HG02759 (cell line): ENCODE results near the gene RNF113A.
"Not testable (repeated sequence)": the region's sequence is repeated elsewhere in the genome, so short reads cannot be mapped to it uniquely, and the experiment has no call there.

ENCODE experiments used
- ATAC-seq: cut with Tn5 transposase; IDR thresholded peaks from one replicate; pipeline ENCODE4 v1.9.1; 2021; ENCODE audit warnings: mild to moderate bottlenecking, moderate library complexity; ENCODE audit not compliant: unreplicated experiment

RNF113A gene

DNA sequence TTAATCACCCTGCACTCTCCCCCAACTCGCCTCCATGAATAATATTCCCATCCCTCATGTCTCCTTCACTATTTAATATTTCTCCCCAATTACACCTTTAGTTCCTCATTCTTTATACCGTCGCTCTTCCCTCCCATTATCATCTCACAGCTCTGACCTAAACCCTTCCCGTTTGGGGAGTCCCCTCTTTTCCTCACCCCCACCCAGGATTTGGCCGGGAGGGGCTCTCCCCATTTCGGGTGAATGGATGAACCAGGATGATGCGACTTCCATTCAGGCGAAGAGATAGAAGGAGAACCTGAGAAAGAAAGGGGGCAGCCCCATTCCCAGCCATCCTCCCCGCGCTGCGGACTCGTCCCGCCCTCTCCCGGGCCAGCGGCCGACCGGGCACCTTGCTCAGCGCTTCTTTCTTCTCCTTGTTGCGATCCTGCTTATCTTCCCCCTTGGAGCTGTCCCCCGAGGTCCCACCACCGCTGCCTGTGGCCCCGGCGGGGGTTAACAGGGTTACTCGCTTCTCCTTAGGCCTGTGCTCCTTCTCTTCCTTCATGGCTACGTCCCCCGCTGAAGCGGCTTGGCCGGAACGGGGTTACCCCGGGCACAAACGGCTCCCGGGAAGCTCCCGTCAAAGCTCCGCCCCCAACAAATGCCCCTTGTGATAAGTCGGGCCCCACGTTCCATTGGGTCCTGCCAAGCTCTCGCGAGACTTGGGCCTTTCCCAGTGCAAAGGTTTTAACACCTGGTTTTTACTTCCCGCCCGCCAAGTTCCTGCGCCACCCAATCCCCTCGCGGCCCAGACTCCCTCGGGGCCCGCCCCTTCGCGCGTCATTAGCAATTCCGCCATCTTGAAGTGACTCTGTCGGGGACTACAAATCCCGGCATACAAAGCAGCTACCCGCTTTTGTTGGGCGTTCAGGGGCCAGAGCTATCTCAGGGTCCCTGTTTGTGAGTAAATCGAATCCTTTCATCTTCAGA, 18.9 kb downstream of the RNF113A start, which contains the start of gene UPF3B:
UPF3B (minus strand) TSS at position 582 of the 972 bp plus-strand sequence; CDS start at position 547, 35 bp downstream.
- peak; percentile 97 for ATAC-seq

DNA sequence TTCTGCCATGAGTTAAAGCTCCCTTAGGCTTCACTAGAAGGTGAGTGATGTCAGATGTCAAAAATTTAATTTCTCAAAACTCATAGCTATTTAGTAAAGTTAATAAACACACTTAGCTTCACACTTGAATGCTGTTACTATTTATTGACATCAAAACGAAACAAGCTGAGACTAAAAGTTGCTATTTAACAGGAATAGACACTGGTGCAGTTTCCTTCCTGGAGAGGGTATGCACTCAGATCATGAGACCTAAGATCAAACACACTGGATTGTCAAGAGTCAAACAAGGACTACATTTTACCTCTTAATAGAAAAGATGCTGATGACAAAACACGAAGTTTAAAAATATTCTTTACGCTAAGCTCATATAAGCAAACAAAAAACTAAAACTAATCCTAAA, 37.6 kb downstream of the RNF113A start:
- no peak for ATAC-seq

DNA sequence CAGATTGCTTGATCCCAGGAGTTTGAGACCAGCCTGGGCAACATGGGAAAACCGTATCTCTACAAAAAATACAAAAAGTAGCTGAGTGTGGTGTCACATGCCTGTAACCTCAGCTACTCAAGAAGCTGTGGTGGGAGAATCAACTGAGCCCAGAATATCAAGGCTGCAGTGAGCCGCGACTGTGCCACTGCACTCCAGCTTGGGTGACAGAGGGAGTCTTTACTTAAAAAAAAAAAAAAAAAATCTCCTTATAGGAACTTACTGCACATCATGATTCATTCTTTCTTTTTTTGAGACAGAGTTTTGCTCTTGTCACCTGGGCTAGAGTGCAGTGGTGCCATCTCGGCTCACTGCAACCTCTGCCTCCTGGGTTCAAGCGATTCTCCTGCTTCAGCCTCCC, 43.1 kb downstream of the RNF113A start:
- no peak for ATAC-seq

DNA sequence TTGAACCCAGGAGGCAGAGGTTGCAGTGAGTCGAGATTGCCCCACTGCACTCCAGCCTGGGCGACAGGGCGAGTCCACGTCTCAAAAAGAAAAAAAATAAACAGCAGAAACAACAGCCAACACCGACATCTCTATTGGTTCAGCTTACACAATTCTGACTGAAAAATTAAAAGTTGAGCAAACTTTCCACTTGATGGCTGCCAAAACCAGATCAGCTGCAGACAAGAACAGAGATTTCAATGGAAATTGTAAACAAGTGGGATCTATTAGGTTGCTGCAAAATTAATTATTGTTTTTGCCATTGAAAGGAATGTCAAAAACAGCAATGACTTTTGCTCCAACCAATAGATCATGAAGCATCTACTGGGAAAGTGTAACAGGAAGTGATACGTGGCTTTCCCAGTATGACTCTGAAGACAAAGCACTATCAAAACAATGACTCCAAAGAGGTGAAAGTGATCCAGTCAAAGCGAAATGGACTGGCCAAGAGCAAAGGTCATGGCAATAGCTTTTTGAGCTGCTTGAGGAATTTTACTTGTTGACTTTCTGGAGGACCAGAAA, 45.1 kb downstream of the RNF113A start:
- no peak for ATAC-seq

DNA sequence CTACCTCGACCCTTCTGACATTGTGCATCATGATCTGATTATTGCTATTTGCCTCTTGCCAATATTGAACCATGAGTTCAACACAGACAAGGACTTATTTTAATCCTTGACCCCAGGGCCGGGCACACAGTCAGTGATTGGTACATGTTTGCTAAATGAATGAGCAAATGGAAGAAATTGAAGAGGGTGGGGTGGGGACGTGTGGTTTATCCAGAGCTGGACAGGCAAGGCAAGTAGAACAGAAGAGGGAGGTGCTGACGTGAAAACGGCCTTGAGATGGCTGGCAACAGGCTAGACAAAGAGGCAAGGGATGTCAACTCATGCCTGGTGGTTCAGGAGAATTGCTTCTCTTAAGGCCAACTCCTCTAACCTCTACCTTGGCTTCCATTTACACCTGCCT, 47.3 kb downstream of the RNF113A start:
- not testable (repeated sequence) for ATAC-seq

DNA sequence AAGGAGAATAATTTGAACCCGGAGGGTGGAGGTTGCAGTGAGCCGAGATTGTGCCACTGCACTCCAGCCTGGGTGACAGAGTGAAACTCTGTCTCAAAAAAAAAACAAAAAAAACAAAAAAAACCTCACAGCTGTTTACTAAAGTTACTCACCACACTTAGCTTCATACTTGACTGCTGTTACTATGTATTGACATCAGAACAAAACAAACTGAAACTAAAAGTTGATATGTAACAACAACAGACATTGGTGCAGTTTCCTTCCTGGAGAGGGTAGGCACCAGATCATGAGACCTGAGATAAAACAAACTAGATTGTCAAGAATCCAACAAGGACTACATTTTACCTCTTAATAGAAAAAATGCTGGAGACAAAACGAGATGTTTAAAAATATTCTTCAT, 49.8 kb downstream of the RNF113A start:
- peak; percentile 92 for ATAC-seq
